Immature natural killer cell (primary cell): ENCODE measurements around the gene C4orf17. TPM values are rescaled to one million over a fixed set of nuclear protein-coding genes. Genes with fewer than 3 reads are reported as not detected.

Experiments
- DNase-seq, 3 donors: peaks; one replicate each; pipeline ENCODE4 v3.0.0; 2022; ENCODE audit warnings: mixed read lengths in 1 of 3
- H3K27ac Mint-ChIP-seq, 6 donors: one replicate each; pipeline ENCODE4 v1.8.0; 2020; ENCODE audit warnings: mixed read lengths in 6 of 6, mild to moderate bottlenecking in 5 of 6, inconsistent platforms in 4 of 6, moderate library complexity in 3 of 6
- H3K27me3 Mint-ChIP-seq, 3 donors: one replicate each; pipeline ENCODE4 v1.8.0; 2020 to 2021; ENCODE audit warnings: low read depth in 3 of 3, mild to moderate bottlenecking in 3 of 3, mixed read lengths in 3 of 3, moderate library complexity in 3 of 3, inconsistent platforms in 1 of 3
- H3K36me3 Mint-ChIP-seq, 3 donors: one replicate each; pipeline ENCODE4 v1.8.0; 2020; ENCODE audit warnings: mixed read lengths in 3 of 3, inconsistent platforms in 2 of 3, mild to moderate bottlenecking in 2 of 3
- H3K4me1 Mint-ChIP-seq, 2 donors: one replicate each; pipeline ENCODE4 v1.8.0; 2020; ENCODE audit warnings: inconsistent platforms in 2 of 2, mild to moderate bottlenecking in 2 of 2, mixed read lengths in 2 of 2, moderate library complexity in 1 of 2
- H3K4me3 Mint-ChIP-seq, 5 donors: one replicate each; pipeline ENCODE4 v1.8.0; 2020; ENCODE audit warnings: mild to moderate bottlenecking in 5 of 5, mixed read lengths in 5 of 5, inconsistent platforms in 3 of 5, moderate library complexity in 3 of 5
- H3K9me3 Mint-ChIP-seq, 6 donors: one replicate each; pipeline ENCODE4 v1.8.0; 2020; ENCODE audit warnings: mild to moderate bottlenecking in 6 of 6, mixed read lengths in 6 of 6, inconsistent platforms in 4 of 6, moderate library complexity in 3 of 6
- polyA plus RNA-seq, 3 donors: library from polyadenylated mRNA; unstranded; fragments of 300-500 nt; fragmentation: Illumina TruSeq; gene quantifications; one replicate each; pipeline ENCODE4 v1.2.3, GENCODE V29; 2021

Gene C4orf17
- polyA plus RNA-seq, 3 donors from 2014 or later, result not detected

DNA sequence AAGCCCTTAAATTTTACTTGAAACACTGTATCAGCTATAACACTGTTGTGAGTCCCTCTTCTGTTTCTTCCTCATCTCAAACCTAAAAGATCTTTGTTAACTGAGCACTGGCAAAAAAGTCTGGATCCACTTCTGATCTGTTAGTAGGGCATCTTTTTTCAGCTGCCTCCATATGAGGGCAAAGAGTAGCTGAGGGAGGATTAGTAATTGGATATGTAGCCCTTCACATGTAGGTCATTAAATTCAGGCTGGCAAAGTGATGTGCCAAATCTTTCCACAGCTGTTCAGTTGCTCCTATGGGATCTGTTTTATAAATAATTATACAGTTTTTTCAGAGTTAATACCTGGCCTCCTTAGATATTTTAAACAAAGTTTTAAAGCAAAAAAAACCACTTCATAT, 54.1 kb downstream of the C4orf17 start:
- DNase-seq, result no peak
- peaks cover 20 to 31% (median 20%) of the 10 kb centered on the region in 3 donors for H3K27me3 Mint-ChIP-seq

DNA sequence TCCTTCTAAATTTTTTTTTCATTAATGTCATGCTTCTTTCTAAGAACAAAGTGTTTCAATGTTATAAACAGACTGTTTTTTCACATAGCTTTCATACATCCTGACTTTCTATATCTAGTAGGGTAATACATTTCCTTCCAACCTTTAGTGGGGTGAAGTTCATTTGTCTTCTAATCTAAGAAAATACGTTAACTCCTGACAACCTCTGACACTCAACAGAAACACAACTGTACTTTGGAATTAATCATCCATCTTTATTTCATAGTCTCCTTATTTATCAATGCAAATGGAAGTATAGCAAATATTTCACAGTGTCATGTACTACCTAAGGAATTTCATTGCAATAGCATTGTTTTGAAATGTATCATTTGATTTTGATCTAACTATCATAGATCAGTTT, 61.1 kb downstream of the C4orf17 start:
- no peak for DNase-seq
- no peaks in the 10 kb centered on the region for H3K4me1 Mint-ChIP-seq
- peaks cover 0 to 2% (median 0%) of the 10 kb centered on the region in 6 donors for H3K9me3 Mint-ChIP-seq
- no peaks in the 10 kb centered on the region for H3K36me3 Mint-ChIP-seq
- no peak overlapping the region for H3K27ac Mint-ChIP-seq
- peaks cover 9 to 13% (median 11%) of the 10 kb centered on the region in 3 donors for H3K27me3 Mint-ChIP-seq
- H3K4me3 Mint-ChIP-seq, result no peak overlapping the region

More for the DNA sequence above, 54.1 kb downstream of the C4orf17 start:
- Mint-ChIP-seq H3K4me3 (peak overlapping the region; percentile 1 to 63 (median 21)), H3K36me3 (peaks cover 0 to 4% (median 0%) of the 10 kb centered on the region in 3 donors), H3K27ac (peak overlapping the region in 1 of 6 donors; percentile 39), H3K4me1 (peaks cover 14 to 32% of the 10 kb centered on the region in 2 donors), H3K9me3 (peaks cover 0 to 2% (median 0%) of the 10 kb centered on the region in 6 donors)

DNA sequence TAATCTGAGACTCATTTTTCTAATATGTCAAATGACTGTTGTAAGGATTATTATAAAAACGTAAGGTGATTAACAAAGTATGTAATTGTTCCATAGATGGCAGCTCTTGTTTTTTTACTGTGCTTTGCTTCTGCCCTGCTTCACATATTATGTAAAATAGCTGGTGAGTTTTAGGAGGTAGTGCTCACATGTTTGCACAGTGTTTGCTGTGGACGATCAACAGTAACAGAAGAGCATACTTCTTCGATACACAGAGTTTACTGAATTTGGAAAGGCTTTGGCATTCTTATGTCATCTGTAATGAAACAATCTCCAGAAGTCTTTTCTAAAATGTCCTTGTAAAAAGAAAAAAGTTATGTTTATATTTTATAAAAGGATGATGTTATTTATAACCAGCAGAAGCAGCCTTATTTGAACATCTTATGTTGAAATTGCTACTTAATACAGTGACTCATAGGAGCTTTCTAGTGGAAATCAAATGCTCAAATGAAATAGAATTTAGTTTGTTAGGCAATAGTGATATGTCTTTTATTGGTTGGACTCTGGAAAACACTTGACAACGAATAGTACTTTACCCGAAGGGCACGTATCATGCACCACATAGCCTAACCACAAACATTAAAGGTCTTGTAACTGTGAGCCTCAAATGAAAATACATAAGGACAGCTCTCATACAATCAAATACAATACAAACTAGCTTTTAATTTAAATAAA, 61.9 kb downstream of the C4orf17 start:
- DNase-seq, result no peak
- peaks cover 0 to 2% (median 0%) of the 10 kb centered on the region in 6 donors for H3K9me3 Mint-ChIP-seq
- peaks cover 5 to 11% (median 11%) of the 10 kb centered on the region in 3 donors for H3K27me3 Mint-ChIP-seq
- no peaks in the 10 kb centered on the region for H3K36me3 Mint-ChIP-seq
- no peak overlapping the region for H3K27ac Mint-ChIP-seq
- no peaks in the 10 kb centered on the region for H3K4me1 Mint-ChIP-seq
- no peak overlapping the region for H3K4me3 Mint-ChIP-seq

DNA sequence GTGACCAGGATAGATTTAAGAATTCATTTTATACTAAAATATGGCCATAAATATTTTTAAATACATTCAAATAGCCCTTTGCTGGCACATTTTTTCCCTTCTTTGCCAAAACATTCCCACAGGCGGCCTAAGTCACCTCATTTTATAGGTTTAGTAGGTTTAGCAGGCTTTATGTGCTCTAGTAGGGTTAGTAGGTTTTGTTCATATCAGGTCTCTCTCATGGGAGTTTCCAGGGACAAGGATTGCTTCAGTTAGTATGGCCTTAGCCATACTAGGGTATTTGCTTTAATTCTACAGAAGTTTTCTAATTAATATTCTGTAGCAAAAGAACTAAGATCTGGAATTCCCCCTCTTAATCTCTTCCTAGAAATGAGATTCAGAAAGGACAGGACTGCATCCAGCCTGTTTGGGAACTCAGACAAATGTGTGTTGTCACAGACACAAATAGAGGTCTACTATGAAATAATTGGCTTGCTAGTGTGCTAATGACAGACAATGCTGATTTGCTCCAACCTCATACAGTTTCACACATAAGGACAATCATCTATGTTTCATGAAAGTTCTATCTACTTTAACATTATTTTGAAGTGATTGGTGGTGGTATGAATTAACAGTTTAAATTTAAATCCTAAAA, 63.0 kb downstream of the C4orf17 start:
- Mint-ChIP-seq H3K4me1 (no peaks in the 10 kb centered on the region), H3K27me3 (peaks cover 3 to 11% (median 6%) of the 10 kb centered on the region in 3 donors), H3K4me3 (no peak overlapping the region), H3K9me3 (no peaks in the 10 kb centered on the region), H3K27ac (no peak overlapping the region), H3K36me3 (no peaks in the 10 kb centered on the region)
- no peak for DNase-seq

DNA sequence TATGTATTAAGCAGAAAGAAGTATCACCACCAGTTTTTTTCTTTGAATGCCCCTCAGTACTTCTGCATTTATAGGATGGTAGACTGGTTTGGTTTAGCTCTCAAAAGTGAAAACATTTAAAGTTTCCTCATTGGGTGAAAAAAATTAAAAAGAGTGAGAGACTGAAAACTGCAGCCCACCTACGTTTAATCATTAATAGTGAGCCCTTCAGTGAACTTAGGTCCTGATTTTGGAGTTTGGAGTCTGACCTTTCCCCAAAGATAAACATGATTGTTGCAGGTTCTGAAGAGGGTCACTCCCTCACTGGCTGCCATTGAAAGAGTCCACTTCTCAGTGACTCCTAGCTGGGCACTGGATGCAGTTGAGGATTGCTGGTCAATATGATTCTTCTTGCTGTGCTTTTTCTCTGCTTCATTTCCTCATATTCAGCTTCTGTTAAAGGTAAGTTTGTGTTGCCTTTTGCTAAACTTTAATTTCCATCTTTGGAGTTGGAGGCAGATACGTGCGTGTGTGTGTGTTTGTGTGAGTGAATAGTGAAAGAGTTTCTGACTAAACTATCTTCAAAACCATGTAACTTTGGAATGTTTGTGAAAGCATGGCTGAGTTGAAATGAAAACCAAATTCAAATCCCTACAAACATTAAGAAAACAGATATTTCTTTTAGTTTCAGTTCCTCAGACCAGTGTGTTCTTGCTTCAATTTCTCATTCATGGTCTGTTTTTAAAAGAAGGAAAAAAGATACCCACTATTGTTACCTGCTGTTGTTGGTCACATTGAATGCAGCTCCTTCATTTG, 63.9 kb downstream of the C4orf17 start, which contains the start of gene MTTP:
TSS of gene MTTP (plus strand) at position 295 of the 795 bp plus-strand sequence. CDS start at position 381, 86 bp downstream.
- Mint-ChIP-seq H3K9me3 (no peaks in the 10 kb centered on the region), H3K27me3 (peaks cover 5 to 13% (median 7%) of the 10 kb centered on the region in 3 donors), H3K27ac (no peak within 1 kb of the TSS), H3K36me3 (no peaks in the 10 kb centered on the region), H3K4me3 (no peak within 1 kb of the TSS), H3K4me1 (no peaks in the 10 kb centered on the region)
- no peak for DNase-seq

DNA sequence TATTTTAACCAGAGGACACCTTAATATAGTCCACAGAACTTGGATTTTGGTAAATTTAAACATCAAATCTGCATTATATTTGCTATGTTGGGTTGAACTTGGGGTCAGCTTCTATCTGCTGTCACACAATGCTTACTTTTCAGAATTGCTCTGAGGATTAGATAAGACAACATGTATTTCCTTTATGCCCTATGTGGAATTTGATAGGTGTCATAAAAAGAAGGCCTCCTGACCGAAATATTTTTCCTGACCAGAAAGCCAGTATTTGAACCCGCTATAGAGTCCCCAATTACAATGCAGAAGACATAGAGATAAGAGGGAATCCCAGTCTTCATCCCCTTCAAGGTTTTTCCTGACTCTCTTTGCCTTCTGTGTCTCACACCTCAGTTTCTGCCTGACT, 67.9 kb downstream of the C4orf17 start:
- no peak for DNase-seq
- Mint-ChIP-seq H3K27ac (no peak overlapping the region), H3K36me3 (no peaks in the 10 kb centered on the region), H3K9me3 (peaks cover 0 to 3% (median 0%) of the 10 kb centered on the region in 6 donors), H3K4me1 (no peaks in the 10 kb centered on the region), H3K4me3 (no peak overlapping the region), H3K27me3 (peaks cover 1 to 16% (median 5%) of the 10 kb centered on the region in 3 donors)

DNA sequence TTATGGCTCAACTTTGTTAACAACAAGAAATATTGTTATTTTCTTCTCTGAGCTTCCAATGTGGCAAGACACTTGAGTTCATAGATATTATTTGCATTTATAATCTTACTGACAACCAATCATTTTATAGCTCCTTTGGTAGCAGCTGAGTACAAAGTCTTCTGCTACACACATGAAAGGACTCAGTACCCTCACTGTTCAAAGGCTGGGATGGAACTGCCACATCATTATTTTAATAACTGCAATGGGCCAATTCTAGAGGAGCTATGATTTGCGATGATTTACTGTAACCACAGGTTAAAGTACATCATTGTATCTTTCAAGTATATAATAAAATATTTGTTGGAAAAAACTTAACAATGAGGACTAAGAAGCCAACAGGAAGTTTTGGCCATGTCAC, 74.7 kb downstream of the C4orf17 start:
- peaks cover 0 to 5% (median 0%) of the 10 kb centered on the region in 6 donors for H3K9me3 Mint-ChIP-seq
- H3K27ac Mint-ChIP-seq, result no peak overlapping the region
- no peak for DNase-seq
- peaks cover 2 to 10% (median 6%) of the 10 kb centered on the region in 3 donors for H3K27me3 Mint-ChIP-seq
- no peaks in the 10 kb centered on the region for H3K36me3 Mint-ChIP-seq
- no peaks in the 10 kb centered on the region for H3K4me1 Mint-ChIP-seq
- H3K4me3 Mint-ChIP-seq, result no peak overlapping the region

DNA sequence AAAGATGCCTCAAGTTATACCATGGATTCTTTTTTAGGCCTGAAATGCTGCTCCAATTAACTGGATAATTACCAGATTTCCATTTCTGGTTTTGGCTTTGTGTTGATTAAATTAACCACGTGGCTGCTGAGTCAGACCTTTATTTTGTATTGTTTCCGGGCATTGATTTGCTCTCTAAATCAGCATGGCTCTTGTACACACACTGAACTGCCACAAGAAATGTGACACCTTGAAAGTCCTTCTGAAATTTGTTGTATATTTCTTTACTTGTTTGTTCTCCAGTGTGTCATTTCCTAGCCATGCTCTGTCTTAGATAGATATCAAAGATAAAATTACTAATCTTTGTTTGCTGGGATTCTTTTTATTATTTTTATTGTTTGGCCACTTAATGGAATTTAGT, 75.5 kb downstream of the C4orf17 start:
- Mint-ChIP-seq H3K27ac (no peak overlapping the region), H3K36me3 (no peaks in the 10 kb centered on the region), H3K9me3 (peaks cover 0 to 5% (median 0%) of the 10 kb centered on the region in 6 donors), H3K4me1 (no peaks in the 10 kb centered on the region), H3K27me3 (peaks cover 2 to 10% (median 6%) of the 10 kb centered on the region in 3 donors), H3K4me3 (no peak overlapping the region)
- DNase-seq, result no peak

DNA sequence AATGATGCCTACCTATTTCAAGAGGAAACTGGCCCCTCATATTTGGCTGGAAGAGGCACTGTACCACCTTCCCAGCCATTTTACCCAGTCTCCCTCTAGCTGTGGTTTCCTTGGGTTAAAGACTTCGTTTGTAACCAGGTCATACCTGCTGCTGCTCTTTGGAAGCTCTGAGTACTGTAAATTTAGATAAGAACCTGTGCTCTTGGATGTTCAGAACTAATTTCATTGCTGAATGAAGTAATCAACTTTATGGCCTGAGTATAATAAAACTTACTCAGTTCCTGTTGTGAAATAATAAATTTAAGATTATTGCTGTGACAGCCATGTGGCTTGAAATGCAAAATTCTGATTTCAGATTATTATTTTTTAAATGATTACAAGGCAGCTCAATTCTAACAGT, 76.0 kb downstream of the C4orf17 start:
- Mint-ChIP-seq H3K36me3 (no peaks in the 10 kb centered on the region), H3K27me3 (peaks cover 1 to 10% (median 6%) of the 10 kb centered on the region in 3 donors), H3K4me1 (no peaks in the 10 kb centered on the region), H3K9me3 (peaks cover 0 to 5% (median 0%) of the 10 kb centered on the region in 6 donors), H3K4me3 (no peak overlapping the region), H3K27ac (no peak overlapping the region)
- no peak for DNase-seq

DNA sequence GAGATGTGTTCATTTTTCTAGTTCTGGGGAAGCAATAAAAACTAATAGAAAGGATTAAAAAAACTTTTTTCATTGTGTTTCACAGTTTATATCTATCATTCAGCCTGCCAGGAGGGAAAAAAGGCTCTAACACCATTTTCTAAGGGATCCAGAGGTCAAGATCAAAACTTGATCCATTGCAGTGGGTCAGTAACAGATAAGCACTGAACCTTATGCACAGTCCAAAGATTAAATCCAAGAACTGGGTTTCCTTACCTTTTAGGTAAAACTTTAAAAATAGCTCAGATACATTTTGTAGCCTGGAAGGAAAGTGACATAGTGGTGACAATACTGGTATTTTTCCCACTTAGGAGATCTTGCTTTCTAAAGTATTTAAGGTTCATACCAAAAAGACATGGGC, 76.5 kb downstream of the C4orf17 start:
- Mint-ChIP-seq H3K27me3 (peaks cover 0 to 10% (median 6%) of the 10 kb centered on the region in 3 donors), H3K27ac (no peak overlapping the region), H3K4me3 (no peak overlapping the region), H3K36me3 (no peaks in the 10 kb centered on the region), H3K4me1 (no peaks in the 10 kb centered on the region), H3K9me3 (peaks cover 0 to 5% (median 0%) of the 10 kb centered on the region in 6 donors)
- DNase-seq, result no peak

DNA sequence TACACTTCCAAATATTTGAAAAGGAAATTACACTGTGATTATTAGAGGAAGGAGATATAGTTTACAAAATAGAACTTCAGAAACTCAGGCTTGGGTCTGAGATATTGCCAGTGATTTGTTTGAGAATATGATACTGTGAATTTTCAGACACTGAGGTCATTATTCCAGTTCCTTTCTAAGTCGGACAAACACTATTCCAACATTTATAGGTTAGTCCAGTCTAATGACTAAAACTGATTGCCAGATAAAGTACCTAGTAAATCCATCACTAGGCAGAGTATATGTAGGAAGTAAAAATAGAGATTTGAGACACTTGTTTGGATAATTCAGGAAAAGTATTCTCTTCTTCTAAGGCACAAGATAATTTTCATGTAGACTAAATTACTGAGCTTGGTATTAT, 77.0 kb downstream of the C4orf17 start:
- Mint-ChIP-seq H3K27ac (no peak overlapping the region), H3K36me3 (no peaks in the 10 kb centered on the region), H3K4me3 (no peak overlapping the region), H3K9me3 (peaks cover 0 to 3% (median 0%) of the 10 kb centered on the region in 6 donors), H3K4me1 (no peaks in the 10 kb centered on the region), H3K27me3 (peaks cover 0 to 8% (median 6%) of the 10 kb centered on the region in 3 donors)
- no peak for DNase-seq

DNA sequence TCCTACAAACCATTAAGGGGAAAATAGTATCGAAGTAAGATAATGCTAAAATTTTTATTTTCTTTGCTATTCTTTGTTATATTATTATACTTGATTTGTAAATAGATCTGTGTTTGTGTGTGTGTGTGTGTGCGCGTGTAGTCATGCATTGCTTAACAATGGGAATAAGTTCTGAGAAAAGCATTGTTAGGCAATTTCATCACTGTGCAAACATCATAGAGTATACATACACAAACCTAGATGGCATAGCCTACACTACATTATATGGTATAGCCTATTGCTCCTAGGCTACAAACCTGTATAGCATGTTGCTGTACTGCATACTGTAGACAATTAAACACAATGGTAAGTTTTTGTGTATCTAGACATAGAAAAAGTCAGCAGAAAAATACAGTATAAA, 80.9 kb downstream of the C4orf17 start:
- H3K4me1 Mint-ChIP-seq, result no peaks in the 10 kb centered on the region
- no peak overlapping the region for H3K4me3 Mint-ChIP-seq
- no peak for DNase-seq
- no peaks in the 10 kb centered on the region for H3K9me3 Mint-ChIP-seq
- H3K36me3 Mint-ChIP-seq, result no peaks in the 10 kb centered on the region
- H3K27me3 Mint-ChIP-seq, result peaks cover 0 to 5% (median under 1%) of the 10 kb centered on the region in 3 donors
- no peak overlapping the region for H3K27ac Mint-ChIP-seq
